RWPE1 (cell line): ENCODE data around the gene RGS3.

Source experiments
- CTCF ChIA-PET: fragments of 350-600 bp; sonication (Branson Sonifier 250); formaldehyde crosslinking; extraction: SDS; loops from one replicate; lab custom pipeline; 2021; lab: Yijun Ruan, JAX
- POLR2A ChIA-PET: fragments of 400-600 bp; formaldehyde crosslinking; extraction: SDS; loops from one replicate; lab custom pipeline; 2020; ENCODE audit warnings: antibody characterized with exemption; ENCODE audit not compliant: low non-redundant PET; lab: Yijun Ruan, JAX
- DNase-seq: peaks from one replicate; pipeline ENCODE4 v3.0.0; 2012; ENCODE audit warnings: low spot score
- H3K27ac ChIP-seq: fragments of 450-650 bp; 2 replicates; pipeline ENCODE4 v1.5.1; 2017
- CTCF ChIP-seq: fragments of 450-650 bp; conservative IDR thresholded peaks from 2 replicates; pipeline ENCODE4 v1.5.1; 2017; ENCODE audit warnings: low read depth, mild to moderate bottlenecking

RGS3 gene

GRCh38 chr9:113482341-113482740 lies 18.8 kb downstream of the RGS3 start:
- ChIA-PET POLR2A (no interaction called here), CTCF (no interaction called here)
- no peak for DNase-seq
- no peak overlapping the region for H3K27ac ChIP-seq
- TF ChIP-seq CTCF: no peak

GRCh38 chr9:113482991-113483675 lies 19.6 kb downstream of the RGS3 start:
- TF ChIP-seq CTCF: no peak
- CTCF ChIA-PET: no interaction called here
- POLR2A ChIA-PET: no interaction called here
- no peak for DNase-seq
- H3K27ac ChIP-seq: no peak overlapping the region

DNA sequence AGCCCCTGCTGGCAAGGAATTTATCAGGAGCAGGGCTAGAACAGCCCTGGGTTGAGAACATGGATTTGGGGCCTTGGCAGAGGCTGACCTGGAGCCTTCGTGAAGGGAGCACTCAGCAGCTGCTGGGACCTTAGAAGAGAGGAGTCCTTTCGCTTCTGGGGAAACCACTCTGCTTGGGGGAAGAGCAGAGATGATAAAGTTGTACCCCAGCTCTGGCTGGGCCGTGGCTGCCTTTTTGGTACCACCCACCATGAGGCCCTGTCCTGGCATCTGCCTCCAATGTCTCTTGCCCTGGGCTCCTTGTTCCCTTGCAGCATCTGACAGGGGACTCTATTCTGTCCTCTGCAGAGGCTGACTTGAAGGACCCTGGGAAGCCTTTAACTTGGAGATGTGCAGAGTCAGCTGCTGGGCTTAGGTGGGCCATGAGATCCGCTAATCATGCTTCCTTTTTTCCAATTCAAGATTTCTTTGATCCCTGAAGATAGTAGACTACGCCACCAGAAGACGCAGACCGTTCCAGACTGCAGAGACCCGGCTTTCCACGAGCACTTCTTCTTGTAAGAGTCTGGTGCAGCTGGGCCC lies 20.2 kb downstream of the RGS3 start:
- TF ChIP-seq CTCF: no peak
- ChIA-PET CTCF (no interaction called here), POLR2A (no interaction called here)
- no peak for DNase-seq
- H3K27ac ChIP-seq: no peak overlapping the region

- DNase-seq: no peak
- CTCF ChIA-PET: no interaction called here
- TF ChIP-seq CTCF: no peak
- no peak overlapping the region for H3K27ac ChIP-seq
- POLR2A ChIA-PET: no interaction called here
These were observed 20.8 kb downstream of the RGS3 start for GRCh38 chr9:113484258-113484730.

DNA sequence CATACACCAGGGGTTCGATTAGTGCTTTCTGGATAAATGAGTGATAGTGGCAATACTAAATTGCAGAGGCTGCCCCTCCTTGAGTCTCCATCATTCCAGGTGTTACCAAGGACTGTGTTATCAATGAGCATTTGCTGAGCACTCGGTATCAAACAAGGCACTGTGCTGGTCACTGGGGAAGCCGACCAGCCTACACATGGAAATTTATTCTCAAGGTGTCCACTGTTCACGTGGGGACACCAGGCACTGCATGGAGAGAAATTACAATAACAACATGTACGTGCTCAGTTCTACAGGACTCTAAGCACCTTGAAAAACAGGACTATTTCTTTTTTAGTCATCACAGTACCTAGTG lies 22.2 kb downstream of the RGS3 start:
- CTCF ChIA-PET: interaction anchor here (0.6 kb wide), 1 partner anchor 37 kb away, joined by 3 read pairs; no protein-coding TSS in a partner anchor
- no peak for DNase-seq
- no peak overlapping the region for H3K27ac ChIP-seq
- no peak for TF ChIP-seq CTCF
- POLR2A ChIA-PET: no interaction called here

DNA sequence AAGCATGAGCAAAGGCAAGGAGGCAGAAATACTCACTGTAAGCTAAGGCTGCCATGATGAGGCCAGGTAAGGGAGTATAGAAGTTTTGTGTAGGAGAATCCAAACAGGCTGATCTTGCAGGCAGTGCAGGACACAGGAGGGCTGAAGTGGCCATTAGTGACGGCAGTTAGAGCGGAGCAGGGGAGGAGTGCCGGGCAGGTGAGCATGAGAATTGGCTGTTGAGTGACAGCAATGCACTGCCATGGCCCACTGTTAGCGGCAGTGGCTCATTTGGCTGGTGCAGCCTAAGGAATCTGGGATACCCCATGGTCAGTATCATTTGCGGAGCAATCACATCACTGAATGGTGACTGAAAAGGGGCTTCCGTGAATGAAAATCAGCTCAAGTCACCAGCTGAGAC lies 22.8 kb downstream of the RGS3 start:
- no peak for TF ChIP-seq CTCF
- no peak for DNase-seq
- H3K27ac ChIP-seq: no peak overlapping the region
- POLR2A ChIA-PET: no interaction called here
- CTCF ChIA-PET: interaction anchor here (0.6 kb wide), 1 partner anchor 825 kb away, joined by 3 read pairs; no protein-coding TSS in a partner anchor
